Effector memory CD8-positive, alpha-beta T cell (primary cell): Measurements from ENCODE around the gene ZNF554.

Source experiments
- ATAC-seq: fragments of 150-1000 bp; cut with Tn5 transposase; replicated peaks from 2 replicates; pipeline ENCODE4 v1.10.0; 2021; ENCODE audit warnings: mild to moderate bottlenecking, moderate library complexity
- DNase-seq, 3 experiments: peaks; one replicate each; pipeline ENCODE4 v3.0.0; 2021
- H3K27ac Mint-ChIP-seq, 2 donors: one replicate each; pipeline ENCODE4 v1.8.0; 2022; ENCODE audit warnings: mild to moderate bottlenecking in 2 of 2, mixed read lengths in 2 of 2, moderate library complexity in 2 of 2
- H3K27me3 Mint-ChIP-seq, 2 donors: one replicate each; pipeline ENCODE4 v1.8.0; 2022; ENCODE audit warnings: mixed read lengths in 2 of 2
- H3K36me3 Mint-ChIP-seq: one replicate; pipeline ENCODE4 v1.8.0; 2022; ENCODE audit warnings: mild to moderate bottlenecking, moderate library complexity, mixed read lengths; ENCODE audit not compliant: insufficient read depth
- H3K4me1 Mint-ChIP-seq, 2 donors: one replicate each; pipeline ENCODE4 v1.8.0; 2022; ENCODE audit warnings: low read depth in 2 of 2, mixed read lengths in 2 of 2
- H3K4me3 Mint-ChIP-seq, 2 donors: one replicate each; pipeline ENCODE4 v1.8.0; 2022; ENCODE audit warnings: mild to moderate bottlenecking in 2 of 2, mixed read lengths in 2 of 2, moderate library complexity in 2 of 2
- H3K9me3 Mint-ChIP-seq, 2 donors: one replicate each; pipeline ENCODE4 v1.8.0; 2022; ENCODE audit warnings: mixed read lengths in 2 of 2

Gene ZNF554

GRCh38 chr19:2806736-2807378 is 12.8 kb upstream of the ZNF554 start:
- no peaks in the 10 kb centered on the region for H3K9me3 Mint-ChIP-seq
- peaks cover 12% of the 10 kb centered on the region for H3K36me3 Mint-ChIP-seq
- no peak overlapping the region for H3K27ac Mint-ChIP-seq
- DNase-seq, result no peak
- H3K4me1 Mint-ChIP-seq, result peaks cover 0 to 4% of the 10 kb centered on the region in 2 donors
- H3K27me3 Mint-ChIP-seq, result no peaks in the 10 kb centered on the region
- no peak for ATAC-seq
- no peak overlapping the region for H3K4me3 Mint-ChIP-seq

GRCh38 chr19:2807379-2808128 is 12.1 kb upstream of the ZNF554 start:
- DNase-seq, result no peak
- Mint-ChIP-seq H3K36me3 (peaks cover 10% of the 10 kb centered on the region), H3K9me3 (no peaks in the 10 kb centered on the region), H3K4me3 (no peak overlapping the region), H3K4me1 (peaks cover 0 to 4% of the 10 kb centered on the region in 2 donors), H3K27ac (no peak overlapping the region), H3K27me3 (no peaks in the 10 kb centered on the region)
- no peak for ATAC-seq

GRCh38 chr19:2808129-2808941 is 11.3 kb upstream of the ZNF554 start:
- peaks cover 7% of the 10 kb centered on the region for H3K36me3 Mint-ChIP-seq
- no peak for ATAC-seq

GRCh38 chr19:2809387-2810140 is 10.1 kb upstream of the ZNF554 start:
- Mint-ChIP-seq H3K4me3 (no peak overlapping the region), H3K27ac (no peak overlapping the region), H3K9me3 (no peaks in the 10 kb centered on the region), H3K4me1 (no peaks in the 10 kb centered on the region), H3K27me3 (no peaks in the 10 kb centered on the region), H3K36me3 (peaks cover 10% of the 10 kb centered on the region)
- ATAC-seq (no peak), DNase-seq (no peak)

More at GRCh38 chr19:2808129-2808941, 11.3 kb upstream of the ZNF554 start:
- no peak overlapping the region for H3K27ac Mint-ChIP-seq
- H3K4me1 Mint-ChIP-seq, result peaks cover 0 to 4% of the 10 kb centered on the region in 2 donors
- H3K27me3 Mint-ChIP-seq, result no peaks in the 10 kb centered on the region
- H3K4me3 Mint-ChIP-seq, result no peak overlapping the region
- DNase-seq, result no peak
- H3K9me3 Mint-ChIP-seq, result no peaks in the 10 kb centered on the region

- H3K36me3 Mint-ChIP-seq, result peaks cover 10% of the 10 kb centered on the region
- DNase-seq (no peak), ATAC-seq (no peak)
- no peak overlapping the region for H3K4me3 Mint-ChIP-seq
- H3K27ac Mint-ChIP-seq, result no peak overlapping the region
- no peaks in the 10 kb centered on the region for H3K27me3 Mint-ChIP-seq
- no peaks in the 10 kb centered on the region for H3K4me1 Mint-ChIP-seq
- H3K9me3 Mint-ChIP-seq, result no peaks in the 10 kb centered on the region
These were observed 9.3 kb upstream of the ZNF554 start for GRCh38 chr19:2810141-2811091.

GRCh38 chr19:2811221-2811722 is 8.4 kb upstream of the ZNF554 start:
- Mint-ChIP-seq H3K27me3 (no peaks in the 10 kb centered on the region), H3K27ac (no peak overlapping the region)

GRCh38 chr19:2811735-2812413 is 7.8 kb upstream of the ZNF554 start:
- Mint-ChIP-seq H3K36me3 (peaks cover 10% of the 10 kb centered on the region), H3K27ac (no peak overlapping the region), H3K4me1 (no peaks in the 10 kb centered on the region), H3K27me3 (no peaks in the 10 kb centered on the region), H3K9me3 (no peaks in the 10 kb centered on the region), H3K4me3 (no peak overlapping the region)
- ATAC-seq (no peak), DNase-seq (no peak)

More at GRCh38 chr19:2811221-2811722, 8.4 kb upstream of the ZNF554 start:
- Mint-ChIP-seq H3K4me3 (no peak overlapping the region), H3K4me1 (no peaks in the 10 kb centered on the region), H3K36me3 (peaks cover 10% of the 10 kb centered on the region), H3K9me3 (no peaks in the 10 kb centered on the region)
- DNase-seq (no peak), ATAC-seq (no peak)

- Mint-ChIP-seq H3K27me3 (no peaks in the 10 kb centered on the region), H3K27ac (no peak overlapping the region), H3K36me3 (peaks cover 10% of the 10 kb centered on the region), H3K4me1 (no peaks in the 10 kb centered on the region), H3K9me3 (no peaks in the 10 kb centered on the region), H3K4me3 (no peak overlapping the region)
- ATAC-seq (no peak), DNase-seq (no peak)
These were observed 7.0 kb upstream of the ZNF554 start for GRCh38 chr19:2812414-2813234.

- H3K27ac Mint-ChIP-seq, result no peak overlapping the region
- ATAC-seq, result no peak
- no peaks in the 10 kb centered on the region for H3K27me3 Mint-ChIP-seq
- no peak for DNase-seq
- H3K9me3 Mint-ChIP-seq, result no peaks in the 10 kb centered on the region
- no peaks in the 10 kb centered on the region for H3K4me1 Mint-ChIP-seq
- no peak overlapping the region for H3K4me3 Mint-ChIP-seq
- peaks cover 8% of the 10 kb centered on the region for H3K36me3 Mint-ChIP-seq
These were observed 6.2 kb upstream of the ZNF554 start for GRCh38 chr19:2813235-2814160.

GRCh38 chr19:2814426-2814825 is 5.2 kb upstream of the ZNF554 start:
- peaks cover 2% of the 10 kb centered on the region for H3K36me3 Mint-ChIP-seq
- no peaks in the 10 kb centered on the region for H3K4me1 Mint-ChIP-seq
- DNase-seq (no peak), ATAC-seq (no peak)
- H3K9me3 Mint-ChIP-seq, result no peaks in the 10 kb centered on the region
- no peak overlapping the region for H3K27ac Mint-ChIP-seq
- H3K4me3 Mint-ChIP-seq, result no peak overlapping the region
- no peaks in the 10 kb centered on the region for H3K27me3 Mint-ChIP-seq
